GM12865 (cell line): ENCODE results near the gene DRGX.

ENCODE experiments used
- DNase-seq: peaks from one replicate; pipeline ENCODE4 v3.0.0; 2010; ENCODE audit warnings: low read depth
- H3K4me3 ChIP-seq: 2 replicates; pipeline ENCODE4 v1.5.1; 2011; ENCODE audit warnings: mild to moderate bottlenecking, low read depth, low read length, control low read depth
- CTCF ChIP-seq: IDR thresholded peaks from 2 replicates; pipeline ENCODE4 v1.5.1; 2011; ENCODE audit warnings: low read length, control low read depth, low read depth, inconsistent platforms; ENCODE audit not compliant: insufficient read depth; ENCODE audit errors: missing control alignments

DRGX gene

GRCh38 chr10:49415846-49416245 is 20.0 kb upstream of the DRGX start:
- no peak for TF ChIP-seq CTCF
- no peak for DNase-seq
- no peak overlapping the region for H3K4me3 ChIP-seq

- H3K4me3 ChIP-seq = no peak overlapping the region
- DNase-seq = no peak
- TF ChIP-seq CTCF = no peak
Observed at GRCh38 chr10:49415109-49415508, 19.2 kb upstream of the DRGX start.

GRCh38 chr10:49414496-49414895 is 18.6 kb upstream of the DRGX start:
- no peak for TF ChIP-seq CTCF
- H3K4me3 ChIP-seq = no peak overlapping the region
- DNase-seq = no peak

GRCh38 chr10:49412571-49412970 is 16.7 kb upstream of the DRGX start:
- no peak for TF ChIP-seq CTCF
- no peak overlapping the region for H3K4me3 ChIP-seq
- no peak for DNase-seq

GRCh38 chr10:49410365-49411074 is 14.6 kb upstream of the DRGX start:
- no peak for TF ChIP-seq CTCF
- no peak overlapping the region for H3K4me3 ChIP-seq

GRCh38 chr10:49409755-49410154 is 13.9 kb upstream of the DRGX start:
- H3K4me3 ChIP-seq = no peak overlapping the region
- no peak for DNase-seq
- TF ChIP-seq CTCF = no peak

More at GRCh38 chr10:49410365-49411074, 14.6 kb upstream of the DRGX start:
- no peak for DNase-seq
